Measurements from ENCODE around the gene COQ8A. TPM values are rescaled to one million over a fixed set of nuclear protein-coding genes. Genes with fewer than 3 reads are reported as not detected.

Gene COQ8A
- total and polyA plus RNA-seq, 2 donors (not counting 1 experiment from before 2014, with no cell fraction given), result 3.8 to 19.7 TPM

- H4K20me1 ChIP-seq (ENCODE audit: control insufficient read depth, extremely low read depth, insufficient read depth, low read length), result no peaks in the 10 kb centered on the region
- H3K36me3 ChIP-seq (ENCODE audit: control insufficient read depth, insufficient read depth, low read length), result peaks cover 3% of the 10 kb centered on the region
- H3K79me2 ChIP-seq (ENCODE audit: control insufficient read depth, insufficient read depth, low read length), result no peaks in the 10 kb centered on the region
- H3K4me1 ChIP-seq (ENCODE audit: control insufficient read depth, extremely low read depth, insufficient read depth, low read length), result no peaks in the 10 kb centered on the region
- H3K27ac ChIP-seq (ENCODE audit: insufficient read depth, low read length), result no peak overlapping the region
- no peak for DNase-seq (ENCODE audit: low read depth in 2 of 2)
- no peaks in the 10 kb centered on the region for H3K9me3 ChIP-seq (ENCODE audit: control insufficient read depth, insufficient read depth, low read depth, low read length)
- no peak overlapping the region for H3K4me3 ChIP-seq (replicated peaks in 1 of 4; ENCODE audit: control extremely low read depth in 1 of 4, insufficient read depth in 1 of 4, low read depth in 3 of 4, low read length in 4 of 4)
- H3K4me2 ChIP-seq (ENCODE audit: extremely low read depth, insufficient read depth, low read length), result no peak overlapping the region
- TF ChIP-seq CTCF (conservative IDR thresholded peaks at IDR 0.05 in 1 of 2, IDR thresholded peaks at IDR 0.05 in 1 of 2; ENCODE audit: low read depth in 1 of 2, low read length in 2 of 2) (no peak), EZH2 (IDR thresholded peaks at IDR 0.05; ENCODE audit: low read length, missing control alignments) (no peak)
- no peaks in the 10 kb centered on the region for H3K27me3 ChIP-seq (ENCODE audit: control insufficient read depth, insufficient read depth, low read length)
- H3K9ac ChIP-seq (ENCODE audit: insufficient read depth, low read length), result no peak overlapping the region
- H2AFZ ChIP-seq (ENCODE audit: low read length), result no peak overlapping the region
Measured at GRCh38 chr1:227003165-227003564, 63.1 kb downstream of the COQ8A start.

GRCh38 chr1:227004796-227005195 is 64.7 kb downstream of the COQ8A start:
- Histone ChIP-seq H3K4me1 (ENCODE audit: control insufficient read depth, extremely low read depth, insufficient read depth, low read length) (no peaks in the 10 kb centered on the region), H3K9me3 (ENCODE audit: control insufficient read depth, insufficient read depth, low read depth, low read length) (no peaks in the 10 kb centered on the region), H3K36me3 (ENCODE audit: control insufficient read depth, insufficient read depth, low read length) (peaks cover 3% of the 10 kb centered on the region), H4K20me1 (ENCODE audit: control insufficient read depth, extremely low read depth, insufficient read depth, low read length) (no peaks in the 10 kb centered on the region), H3K4me3 (replicated peaks in 1 of 4; ENCODE audit: control extremely low read depth in 1 of 4, insufficient read depth in 1 of 4, low read depth in 3 of 4, low read length in 4 of 4) (no peak overlapping the region), H2AFZ (ENCODE audit: low read length) (no peak overlapping the region), H3K27me3 (ENCODE audit: control insufficient read depth, insufficient read depth, low read length) (no peaks in the 10 kb centered on the region), H3K27ac (ENCODE audit: insufficient read depth, low read length) (no peak overlapping the region), H3K79me2 (ENCODE audit: control insufficient read depth, insufficient read depth, low read length) (no peaks in the 10 kb centered on the region), H3K9ac (ENCODE audit: insufficient read depth, low read length) (no peak overlapping the region), H3K4me2 (ENCODE audit: extremely low read depth, insufficient read depth, low read length) (no peak overlapping the region)
- no peak for DNase-seq (ENCODE audit: low read depth in 2 of 2)
- TF ChIP-seq EZH2 (IDR thresholded peaks at IDR 0.05; ENCODE audit: low read length, missing control alignments), result no peak
- TF ChIP-seq CTCF (conservative IDR thresholded peaks at IDR 0.05 in 1 of 2, IDR thresholded peaks at IDR 0.05 in 1 of 2; ENCODE audit: low read depth in 1 of 2, low read length in 2 of 2), result no peak

- Histone ChIP-seq H2AFZ (ENCODE audit: low read length) (no peak overlapping the region), H3K9ac (ENCODE audit: insufficient read depth, low read length) (no peak overlapping the region), H3K27ac (ENCODE audit: insufficient read depth, low read length) (no peak overlapping the region), H3K4me2 (ENCODE audit: extremely low read depth, insufficient read depth, low read length) (no peak overlapping the region), H3K27me3 (ENCODE audit: control insufficient read depth, insufficient read depth, low read length) (no peaks in the 10 kb centered on the region), H3K9me3 (ENCODE audit: control insufficient read depth, insufficient read depth, low read depth, low read length) (no peaks in the 10 kb centered on the region), H3K4me1 (ENCODE audit: control insufficient read depth, extremely low read depth, insufficient read depth, low read length) (no peaks in the 10 kb centered on the region), H4K20me1 (ENCODE audit: control insufficient read depth, extremely low read depth, insufficient read depth, low read length) (no peaks in the 10 kb centered on the region), H3K79me2 (ENCODE audit: control insufficient read depth, insufficient read depth, low read length) (no peaks in the 10 kb centered on the region), H3K4me3 (replicated peaks in 1 of 4; ENCODE audit: control extremely low read depth in 1 of 4, insufficient read depth in 1 of 4, low read depth in 3 of 4, low read length in 4 of 4) (no peak overlapping the region), H3K36me3 (ENCODE audit: control insufficient read depth, insufficient read depth, low read length) (peaks cover 3% of the 10 kb centered on the region)
- DNase-seq (ENCODE audit: low read depth in 2 of 2), result no peak
- TF ChIP-seq CTCF (conservative IDR thresholded peaks at IDR 0.05 in 1 of 2, IDR thresholded peaks at IDR 0.05 in 1 of 2; ENCODE audit: low read depth in 1 of 2, low read length in 2 of 2) (no peak), EZH2 (IDR thresholded peaks at IDR 0.05; ENCODE audit: low read length, missing control alignments) (no peak)
Measured at GRCh38 chr1:227006226-227006796, 66.2 kb downstream of the COQ8A start.

All from fibroblast of lung (primary cell).